ENCODE data around the gene PNPT1.
A peak's percentile ranks its signal among the peaks of the same experiment; 100 is the strongest.
"Not testable (repeated sequence)": the region's sequence is repeated elsewhere in the genome, so short reads cannot be mapped to it uniquely, and the experiment has no call there.

The PNPT1 gene

GRCh38 chr2:55653255-55653654, 40.4 kb downstream of the PNPT1 start:
- no peak for DNase-seq

DNA sequence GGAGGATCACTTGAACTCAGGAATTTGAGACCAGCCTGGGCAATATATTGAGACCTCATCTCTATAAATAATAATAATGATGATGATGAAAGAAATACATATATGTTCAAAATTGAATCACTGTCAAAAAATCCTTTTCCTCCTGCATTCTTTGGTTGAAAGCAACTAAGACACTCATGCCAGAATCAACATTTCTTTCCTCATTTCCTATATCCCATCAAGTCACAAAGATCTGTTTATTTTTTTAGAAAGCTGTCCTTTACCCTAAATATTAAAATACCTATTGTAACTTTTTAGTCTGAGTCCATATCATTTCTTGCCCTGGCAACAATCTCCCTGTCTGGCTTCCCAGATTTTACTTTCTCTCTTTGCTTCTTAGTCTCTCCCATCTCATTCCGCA, 44.4 kb downstream of the PNPT1 start:
- no peak for DNase-seq

GRCh38 chr2:55636831-55637230, 56.8 kb downstream of the PNPT1 start:
- no peak for DNase-seq

GRCh38 chr2:55628931-55629330, 64.7 kb downstream of the PNPT1 start:
- DNase-seq, result no peak

GRCh38 chr2:55627915-55628314, 65.7 kb downstream of the PNPT1 start:
- DNase-seq, result no peak

- DNase-seq, result no peak
Observed at GRCh38 chr2:55621802-55622201, 71.8 kb downstream of the PNPT1 start.

GRCh38 chr2:55620123-55620779, 73.4 kb downstream of the PNPT1 start:
- DNase-seq, result no peak

DNA sequence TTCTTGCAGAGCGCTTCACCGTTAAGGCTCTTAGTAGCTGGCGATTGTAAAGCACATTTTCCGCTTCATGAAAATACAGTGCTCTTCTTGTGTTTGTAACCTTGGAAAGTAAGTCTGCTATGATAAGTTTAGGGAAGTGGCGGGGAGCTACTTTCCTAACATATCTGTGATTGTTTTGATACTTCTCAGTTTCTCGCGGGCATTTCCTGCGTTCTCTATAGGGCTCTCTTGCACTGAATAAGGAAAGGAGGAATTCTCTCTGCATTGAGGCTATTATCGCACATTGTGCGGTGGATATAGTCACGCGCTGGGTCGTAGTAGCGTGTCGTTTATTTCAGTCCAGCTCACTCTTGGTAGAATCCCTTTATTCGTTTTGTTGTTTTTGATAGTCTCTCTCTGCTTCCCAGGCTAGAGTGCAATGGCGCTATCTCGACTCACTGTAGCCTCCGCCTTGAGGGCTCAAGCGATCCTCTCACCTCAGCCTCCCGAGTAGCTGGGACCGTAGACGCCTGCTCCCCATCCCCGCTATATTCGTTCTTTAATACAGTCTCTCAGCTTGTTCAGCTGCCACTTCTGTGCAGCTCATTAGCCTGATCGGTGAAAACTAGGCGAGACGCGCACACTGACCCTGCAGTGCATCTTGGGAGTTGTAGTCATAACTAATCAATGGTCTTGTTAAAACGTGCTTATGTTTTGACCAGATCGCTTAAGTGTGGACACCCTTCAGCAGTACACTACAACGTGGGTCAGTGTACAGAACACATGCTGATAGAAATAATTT, 75.2 kb downstream of the PNPT1 start:
- peak; percentile 35 to 39 for DNase-seq

GRCh38 chr2:55618025-55618274, 75.7 kb downstream of the PNPT1 start:
- DNase-seq, result no peak

GRCh38 chr2:55617175-55618024, 76.2 kb downstream of the PNPT1 start, which contains the start of gene PPP4R3B:
Gene PPP4R3B, minus strand, starts transcription at chr2:55617622. Its CDS starts 337 bp downstream, at chr2:55617285.
- DNase-seq, result peak; percentile 98

- DNase-seq, result peak in 1 of 2 experiments; percentile 22
Observed at GRCh38 chr2:55616551-55617174, 77.0 kb downstream of the PNPT1 start.

GRCh38 chr2:55611997-55612396, 81.6 kb downstream of the PNPT1 start:
- no peak for DNase-seq

GRCh38 chr2:55610954-55611743, 82.5 kb downstream of the PNPT1 start:
- DNase-seq, result no peak

GRCh38 chr2:55609938-55610578, 83.6 kb downstream of the PNPT1 start:
- no peak for DNase-seq

DNA sequence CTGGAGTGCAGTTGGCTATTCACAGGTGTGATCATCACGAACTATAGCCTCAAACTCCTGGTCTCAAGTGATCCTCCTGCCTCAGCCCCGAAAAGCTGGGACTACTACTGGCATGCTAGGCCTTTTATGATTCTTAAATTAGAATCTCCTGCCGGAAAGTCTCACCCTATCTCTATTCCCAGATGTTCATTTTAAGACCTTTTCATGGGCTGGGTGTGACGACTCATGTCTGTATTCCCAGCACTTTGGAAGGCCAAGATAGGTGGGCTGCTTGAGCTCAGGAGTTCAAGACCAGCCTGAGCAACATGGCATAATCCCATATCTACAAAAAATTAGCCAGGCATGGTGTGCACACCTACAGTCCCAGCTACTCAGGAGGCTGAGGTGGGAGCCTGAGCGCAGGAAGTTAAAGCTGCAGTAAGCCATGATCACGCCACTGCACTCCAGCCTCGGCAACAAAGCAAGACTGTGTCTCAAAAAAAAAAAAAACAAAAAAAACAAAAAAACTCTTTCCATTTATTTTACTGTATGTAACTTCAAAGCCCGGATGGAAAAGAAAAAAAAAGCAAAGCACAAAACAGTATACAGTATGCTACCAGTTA, 84.3 kb downstream of the PNPT1 start:
- DNase-seq, result no peak

DNA sequence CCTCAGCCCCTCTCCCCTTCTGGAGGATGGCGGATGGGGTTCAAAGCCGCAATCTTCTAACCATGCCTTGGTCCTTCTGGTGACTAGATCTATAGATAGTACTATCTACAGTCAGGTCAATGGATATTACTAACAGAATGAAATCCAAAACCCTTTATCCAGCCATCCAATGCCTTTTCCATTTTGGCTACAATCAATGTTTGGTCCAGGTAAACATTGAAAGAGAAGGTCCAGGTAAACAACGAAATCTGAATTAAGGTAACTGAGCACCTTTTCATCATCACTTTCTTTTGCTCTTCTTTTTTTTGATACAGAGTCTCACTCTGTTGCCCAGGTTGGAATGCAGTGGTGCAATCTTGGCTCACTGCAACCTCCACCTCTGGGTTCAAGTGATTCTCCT, 85.9 kb downstream of the PNPT1 start:
- DNase-seq, result no peak

DNA sequence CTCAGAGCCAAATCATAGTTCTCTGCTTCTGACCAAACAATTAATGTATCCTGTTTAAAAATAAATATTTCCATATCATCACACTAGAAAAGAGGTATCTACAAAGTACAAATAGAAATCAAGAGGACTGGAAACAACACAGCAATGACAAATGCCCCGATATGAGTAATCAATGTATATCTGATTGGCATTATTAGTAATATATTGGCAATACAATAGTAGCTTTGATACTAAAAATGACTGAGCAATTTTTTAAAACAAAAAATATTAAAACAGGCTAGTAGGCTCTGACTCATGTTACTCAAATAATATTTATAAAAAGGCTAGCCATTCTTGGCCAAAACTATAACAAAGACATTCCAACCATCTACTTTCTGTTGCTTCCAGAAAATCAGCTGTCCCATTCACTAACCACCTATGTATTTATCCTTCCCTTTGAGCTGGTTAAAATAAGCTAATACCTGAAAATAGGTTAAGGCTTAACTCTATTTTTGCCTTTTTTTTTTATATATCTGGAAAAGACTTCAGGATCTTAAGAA, 89.5 kb downstream of the PNPT1 start:
- DNase-seq, result no peak

GRCh38 chr2:55601849-55602248, 91.8 kb downstream of the PNPT1 start:
- no peak for DNase-seq

- no peak for DNase-seq
Observed at GRCh38 chr2:55598056-55598795, 95.4 kb downstream of the PNPT1 start.

DNA sequence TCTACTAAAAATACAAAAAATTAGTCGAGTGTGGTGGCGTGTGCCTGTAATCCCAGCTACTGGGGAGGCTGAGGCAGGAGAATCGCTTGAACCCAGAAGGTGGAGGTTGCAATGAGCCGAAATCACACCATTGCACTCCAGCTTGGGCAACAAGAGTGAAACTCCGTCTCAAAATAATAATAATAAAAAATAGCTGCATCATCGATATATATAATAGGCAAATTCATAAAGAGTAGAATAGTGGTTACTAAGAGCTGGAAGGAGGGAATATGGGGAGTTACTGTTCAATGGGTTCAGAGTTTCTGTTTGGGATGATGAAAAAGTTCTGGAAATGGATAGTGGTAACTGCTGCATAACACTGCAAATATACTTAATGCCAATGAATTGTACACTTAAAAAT, 96.8 kb downstream of the PNPT1 start:
- DNase-seq, result not testable (repeated sequence)

All from activated CD4-positive, alpha-beta T cell treated with anti-CD3 and anti-CD28 coated beads, Interleukin-2, amount 50 U/mL, for 4 hours (primary cell).